ENCODE data around the gene THSD7A.

The THSD7A gene

DNA sequence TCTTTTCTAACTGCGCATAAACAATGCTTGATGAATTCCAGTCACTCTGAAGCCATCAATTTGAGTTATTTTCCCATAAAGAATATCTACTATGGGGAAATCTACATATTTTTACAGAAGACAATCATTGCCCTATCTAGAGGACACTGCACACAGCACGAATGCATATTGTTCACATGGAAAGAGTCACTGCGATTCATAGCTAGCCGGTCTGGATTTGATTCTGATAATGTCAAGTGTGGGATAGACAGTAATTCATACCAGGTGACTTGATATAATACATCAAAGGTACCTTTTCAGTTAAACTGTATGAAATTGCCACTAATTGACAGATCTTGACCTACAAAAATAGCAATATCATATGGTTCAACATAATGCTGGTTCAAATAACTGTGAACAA, 255.7 kb downstream of the THSD7A start:
- DNase-seq (ENCODE audit: low read depth): no peak
- H3K4me3 ChIP-seq (ENCODE audit: control insufficient read depth, low read depth, low read length): no peak overlapping the region
- TF ChIP-seq CTCF (conservative IDR thresholded peaks at IDR 0.05; ENCODE audit: control insufficient read depth, insufficient read depth, low read depth, low read length): no peak

DNA sequence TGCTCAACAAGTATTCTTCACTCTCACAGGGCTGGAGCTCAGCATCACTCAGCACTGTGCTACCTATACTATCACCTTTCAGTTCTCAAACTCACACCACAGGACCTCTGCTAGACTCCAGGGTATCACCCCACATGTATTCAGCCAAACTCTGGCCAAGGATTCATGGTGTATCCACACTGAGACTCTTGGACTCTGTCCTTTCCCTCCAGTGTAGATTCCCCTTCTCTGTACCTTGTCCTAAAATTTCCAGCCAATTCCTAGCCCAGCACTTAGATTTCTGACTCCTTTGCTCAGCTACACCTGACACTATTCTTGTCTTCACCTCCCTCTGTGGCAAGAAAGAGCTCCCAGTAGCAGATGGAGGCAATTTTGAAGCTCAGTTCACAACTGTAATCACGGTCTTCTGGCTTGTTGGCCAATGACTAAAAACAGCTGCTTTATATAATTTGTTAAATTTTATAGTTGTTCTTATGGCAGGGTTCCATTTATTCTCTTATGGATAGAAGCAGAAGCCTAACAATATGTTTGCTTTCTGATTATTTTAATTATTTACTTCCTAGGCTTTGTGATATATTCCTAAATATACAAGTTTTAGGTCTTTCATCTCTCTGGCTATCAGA, 258.8 kb downstream of the THSD7A start:
- no peak for TF ChIP-seq CTCF (conservative IDR thresholded peaks at IDR 0.05; ENCODE audit: control insufficient read depth, insufficient read depth, low read depth, low read length)
- no peak for DNase-seq (ENCODE audit: low read depth)
- no peak overlapping the region for H3K4me3 ChIP-seq (ENCODE audit: control insufficient read depth, low read depth, low read length)

DNA sequence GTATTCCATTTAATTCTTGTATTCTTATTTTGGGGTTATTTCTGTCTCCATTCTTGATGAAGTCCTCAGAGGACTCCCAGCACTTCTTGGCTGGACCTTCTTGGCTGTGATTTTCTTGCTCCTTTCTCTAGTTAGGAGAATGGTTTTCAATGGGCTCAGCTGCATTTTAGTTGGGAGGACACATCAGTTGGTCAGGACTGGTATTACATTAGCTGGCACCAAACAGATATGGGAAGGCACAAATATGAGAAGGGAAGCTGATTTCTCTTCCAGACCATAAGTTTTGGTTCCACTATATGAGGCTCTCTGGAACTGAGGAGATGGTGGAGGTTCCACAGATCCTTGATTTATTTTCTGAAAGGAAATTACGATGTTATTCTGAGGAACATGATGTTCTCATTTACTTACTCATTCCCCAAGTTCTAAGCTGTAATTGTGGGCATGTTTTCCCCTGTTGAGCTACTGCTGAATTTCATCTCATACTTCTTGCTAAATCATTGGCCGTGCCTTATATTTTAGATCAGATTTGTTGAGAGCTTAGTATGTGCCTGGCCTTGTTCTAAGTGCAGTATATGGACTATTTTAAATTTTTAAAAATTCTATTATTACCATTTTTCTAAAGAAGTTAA, 261.0 kb downstream of the THSD7A start:
- no peak overlapping the region for H3K4me3 ChIP-seq (ENCODE audit: control insufficient read depth, low read depth, low read length)
- DNase-seq (ENCODE audit: low read depth): peak; percentile 64
- TF ChIP-seq CTCF (conservative IDR thresholded peaks at IDR 0.05; ENCODE audit: control insufficient read depth, insufficient read depth, low read depth, low read length): no peak

DNA sequence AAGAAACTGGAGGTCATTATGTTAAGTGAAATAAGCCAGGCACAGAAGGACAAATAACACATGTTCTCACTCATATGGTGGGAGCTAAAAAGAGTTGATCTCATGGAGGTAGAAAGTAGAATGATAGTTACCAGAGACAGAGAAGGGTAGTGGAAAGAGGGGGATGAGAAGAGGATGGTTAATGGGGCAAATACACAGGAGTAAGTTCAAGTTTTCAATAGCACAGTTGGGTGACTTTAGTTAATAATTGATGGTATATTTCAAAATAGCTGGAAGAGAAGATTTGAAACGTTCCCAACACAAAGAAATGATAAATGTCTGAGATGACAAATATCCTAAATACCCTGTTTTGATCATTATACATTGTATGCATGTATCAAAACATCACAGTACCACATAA, 261.8 kb downstream of the THSD7A start:
- no peak for DNase-seq (ENCODE audit: low read depth)
- TF ChIP-seq CTCF (conservative IDR thresholded peaks at IDR 0.05; ENCODE audit: control insufficient read depth, insufficient read depth, low read depth, low read length): no peak
- no peak overlapping the region for H3K4me3 ChIP-seq (ENCODE audit: control insufficient read depth, low read depth, low read length)

DNA sequence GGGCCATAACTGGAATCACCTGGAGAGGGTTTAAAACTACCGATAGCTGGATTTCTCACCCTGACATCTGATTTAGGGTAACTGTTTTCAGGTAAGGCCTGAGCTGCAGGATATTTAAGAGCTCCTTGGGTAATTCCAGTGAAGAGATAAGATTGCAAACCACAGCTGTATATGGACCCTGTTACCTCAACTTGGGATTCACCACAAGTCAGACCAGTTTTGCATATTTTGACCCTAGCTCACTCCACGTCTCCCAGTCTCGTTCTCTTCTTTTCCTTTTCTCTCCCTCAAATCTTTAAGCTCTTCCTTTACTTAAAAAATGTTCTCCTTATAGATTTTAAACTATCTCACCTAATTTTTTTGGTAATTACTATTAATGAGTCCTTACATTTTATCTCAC, 264.4 kb downstream of the THSD7A start:
- TF ChIP-seq CTCF (conservative IDR thresholded peaks at IDR 0.05; ENCODE audit: control insufficient read depth, insufficient read depth, low read depth, low read length): no peak
- DNase-seq (ENCODE audit: low read depth): no peak
- no peak overlapping the region for H3K4me3 ChIP-seq (ENCODE audit: control insufficient read depth, low read depth, low read length)

DNA sequence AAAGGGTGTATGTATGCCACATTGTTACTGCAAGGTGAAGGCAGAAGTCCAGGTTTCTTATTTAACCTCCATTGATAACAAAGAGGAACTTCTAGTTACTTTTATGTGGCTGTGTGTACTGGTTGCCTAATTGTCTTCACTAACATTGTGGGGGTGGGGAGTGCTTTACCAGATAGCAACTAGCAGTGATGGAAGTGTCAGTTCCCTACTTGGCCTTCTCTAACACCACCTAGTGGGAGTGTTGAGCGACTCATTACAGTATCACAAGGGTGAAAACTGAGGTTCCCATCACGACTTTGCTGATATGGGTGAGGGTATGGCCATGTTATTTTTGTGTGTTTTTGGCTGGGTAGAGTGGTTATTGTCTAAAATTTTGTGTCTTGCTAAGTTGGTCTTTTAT, 274.4 kb downstream of the THSD7A start:
- peak; percentile 40 for DNase-seq (ENCODE audit: low read depth)
- peak; percentile 14 for TF ChIP-seq CTCF (conservative IDR thresholded peaks at IDR 0.05; ENCODE audit: control insufficient read depth, insufficient read depth, low read depth, low read length)
- no peak overlapping the region for H3K4me3 ChIP-seq (ENCODE audit: control insufficient read depth, low read depth, low read length)

All from fibroblast of mammary gland (primary cell).